Measurements from ENCODE around the gene MS4A6A. TPM values are rescaled to one million over a fixed set of nuclear protein-coding genes. Genes with fewer than 3 reads are reported as not detected.

The MS4A6A gene
- total and polyA plus RNA-seq, 2 donors (not counting 3 experiments of a cell fraction or from before 2014, with no cell fraction given), result 2.7 to 5.0 TPM

GRCh38 chr11:60194511-60194910 lies 11.6 kb upstream of the MS4A6A start:
- DNase-seq (ENCODE audit: low read depth, low spot score) (peak; percentile 88), FAIRE-seq (peak; percentile 33)
- Histone ChIP-seq H4K20me1 (replicated peaks; ENCODE audit: control insufficient read depth, extremely low read depth, insufficient read depth, low read length) (no peaks in the 10 kb centered on the region), H2AFZ (ENCODE audit: low read depth, low read length) (peak overlapping the region; percentile 60), H3K27ac (ENCODE audit: insufficient read depth, low read depth, low read length) (peak overlapping the region; percentile 92), H3K4me3 (replicated peaks in 1 of 3; ENCODE audit: insufficient read depth in 1 of 3, low read depth in 1 of 3, low read length in 3 of 3) (no peak overlapping the region), H3K9ac (replicated peaks; ENCODE audit: extremely low read depth, insufficient read depth, low read length) (peak overlapping the region; percentile 94), H3K36me3 (ENCODE audit: control insufficient read depth in 2 of 2, extremely low read depth in 1 of 2, insufficient read depth in 2 of 2, low read length in 2 of 2) (no peaks in the 10 kb centered on the region), H3K9me1 (replicated peaks; ENCODE audit: control insufficient read depth, extremely low read depth, insufficient read depth, low read length) (no peaks in the 10 kb centered on the region), H3K4me1 (ENCODE audit: control insufficient read depth, extremely low read depth, insufficient read depth, low read length) (peaks cover 37% of the 10 kb centered on the region), H3K27me3 (ENCODE audit: control insufficient read depth in 2 of 2, insufficient read depth in 2 of 2, low read length in 2 of 2) (no peaks in the 10 kb centered on the region), H3K79me2 (ENCODE audit: control insufficient read depth, insufficient read depth, low read length) (no peaks in the 10 kb centered on the region), H3K9me3 (replicated peaks; ENCODE audit: control insufficient read depth, insufficient read depth, low read length) (no peaks in the 10 kb centered on the region), H3K4me2 (ENCODE audit: insufficient read depth, low read length) (peak overlapping the region; percentile 54)
- dilution Hi-C loops (cut with MboI; ENCODE audit: extremely low pct_ligation_motif_present, low sequenced_read_pairs), result no loop called here
- ChIA-PET CTCF (interaction anchor here (1.0 to 5.6 kb wide), 6 partner anchors 11 to 70 kb away, joined by 3 to 88 read pairs (median 16); partner anchors contain the start of gene MS4A6A), POLR2A (interaction anchor here (1.2 kb wide), 1 partner anchor 25 kb away, joined by 4 read pairs; no protein-coding TSS in a partner anchor)
- TF ChIP-seq POLR2A (IDR thresholded peaks at IDR 0.05; ENCODE audit: low read depth, low read length), result peak; percentile 23
- TF ChIP-seq EZH2 (IDR thresholded peaks at IDR 0.05; ENCODE audit: borderline replicate concordance, low read depth, low read length, severe bottlenecking), result no peak
- TF ChIP-seq GATA2 (IDR thresholded peaks at IDR 0.05; ENCODE audit: insufficient read depth, insufficient read length, low read depth, low read length), result no peak
- TF ChIP-seq MAX (IDR thresholded peaks at IDR 0.05; ENCODE audit: insufficient read depth, insufficient read length), result no peak
- TSS peak; percentile 71 for BruUV-seq (replicated peaks)
- intact Hi-C loops (cut with micrococcal nuclease), result loop anchor here (1.0 to 10.0 kb wide), 5 partner anchors 20 to 640 kb away; no protein-coding TSS in a partner anchor

- Histone ChIP-seq H3K9me1 (replicated peaks; ENCODE audit: control insufficient read depth, extremely low read depth, insufficient read depth, low read length) (no peaks in the 10 kb centered on the region), H3K4me1 (ENCODE audit: control insufficient read depth, extremely low read depth, insufficient read depth, low read length) (peaks cover 37% of the 10 kb centered on the region), H3K36me3 (ENCODE audit: control insufficient read depth in 2 of 2, extremely low read depth in 1 of 2, insufficient read depth in 2 of 2, low read length in 2 of 2) (no peaks in the 10 kb centered on the region), H3K27ac (ENCODE audit: insufficient read depth, low read depth, low read length) (peak overlapping the region; percentile 92), H2AFZ (ENCODE audit: low read depth, low read length) (no peak overlapping the region), H3K27me3 (ENCODE audit: control insufficient read depth in 2 of 2, insufficient read depth in 2 of 2, low read length in 2 of 2) (no peaks in the 10 kb centered on the region), H3K9me3 (replicated peaks; ENCODE audit: control insufficient read depth, insufficient read depth, low read length) (no peaks in the 10 kb centered on the region), H3K9ac (replicated peaks; ENCODE audit: extremely low read depth, insufficient read depth, low read length) (peak overlapping the region; percentile 94), H3K4me2 (ENCODE audit: insufficient read depth, low read length) (peak overlapping the region; percentile 54), H4K20me1 (replicated peaks; ENCODE audit: control insufficient read depth, extremely low read depth, insufficient read depth, low read length) (no peaks in the 10 kb centered on the region), H3K79me2 (ENCODE audit: control insufficient read depth, insufficient read depth, low read length) (no peaks in the 10 kb centered on the region), H3K4me3 (replicated peaks in 1 of 3; ENCODE audit: insufficient read depth in 1 of 3, low read depth in 1 of 3, low read length in 3 of 3) (no peak overlapping the region)
- TF ChIP-seq EZH2 (IDR thresholded peaks at IDR 0.05; ENCODE audit: borderline replicate concordance, low read depth, low read length, severe bottlenecking) (no peak), CTCF (IDR thresholded peaks at IDR 0.05; ENCODE audit: extremely low read depth in 1 of 2, insufficient read depth in 1 of 2, low read depth in 1 of 2, low read length in 2 of 2) (peak; percentile 97), MYC (IDR thresholded peaks at IDR 0.05; ENCODE audit: low read depth, low read length) (no peak), MAX (IDR thresholded peaks at IDR 0.05; ENCODE audit: insufficient read depth, insufficient read length) (no peak), FOS (IDR thresholded peaks at IDR 0.05; ENCODE audit: borderline replicate concordance, insufficient read depth, low read length) (peak; percentile 7), JUN (IDR thresholded peaks at IDR 0.05; ENCODE audit: borderline replicate concordance, insufficient read depth, insufficient read length, low read depth) (peak; percentile 81), POLR2AphosphoS5 (IDR thresholded peaks at IDR 0.05; ENCODE audit: insufficient read depth, low read depth, low read length) (peak; percentile 20), POLR2A (IDR thresholded peaks at IDR 0.05; ENCODE audit: low read depth, low read length) (peak; percentile 21), GATA2 (IDR thresholded peaks at IDR 0.05; ENCODE audit: insufficient read depth, insufficient read length, low read depth, low read length) (peak; percentile 80)
- FAIRE-seq (peak; percentile 83), DNase-seq (ENCODE audit: low read depth, low spot score) (peak; percentile 98)
- dilution Hi-C loops (cut with MboI; ENCODE audit: extremely low pct_ligation_motif_present, low sequenced_read_pairs), result no loop called here
- TSS peak; percentile 96 for BruUV-seq (replicated peaks)
- ChIA-PET CTCF (interaction anchor here (0.6 to 5.6 kb wide), 12 partner anchors 10 to 292 kb away, joined by 3 to 88 read pairs (median 5); partner anchors contain the start of gene MS4A6A), POLR2A (interaction anchor here (1.2 to 1.6 kb wide), 2 partner anchors 24 to 25 kb away, joined by 4 to 5 read pairs; no protein-coding TSS in a partner anchor)
- intact Hi-C loops (cut with micrococcal nuclease), result loop anchor here (1.0 to 10.0 kb wide), 7 partner anchors 20 to 639 kb away; no protein-coding TSS in a partner anchor
These were observed 11.0 kb upstream of the MS4A6A start for GRCh38 chr11:60193687-60194433.

Measured in endothelial cell of umbilical vein (primary cell).